HepG2 (cell line): ENCODE measurements around the gene SERPINF2. TPM values are rescaled to one million over a fixed set of nuclear protein-coding genes. Genes with fewer than 3 reads are reported as not detected.
A peak's percentile ranks its signal among the peaks of the same experiment; 100 is the strongest.

Source experiments
- ATAD3A ChIP-seq: sonication (generic); formaldehyde crosslinking; IDR thresholded peaks from 2 replicates; pipeline ENCODE4 v1.4.0; 2020; ENCODE audit warnings: missing genetic modification reagents
- DMTF1 ChIP-seq: sonication (generic); formaldehyde crosslinking; IDR thresholded peaks from 2 replicates; pipeline ENCODE4 v1.4.0; 2020; ENCODE audit warnings: mild to moderate bottlenecking, missing genetic modification reagents
- GABPA ChIP-seq, 2 experiments: IDR thresholded peaks; 2 replicates each; pipeline ENCODE4 v1.6.1; 2011 to 2016; ENCODE audit warnings: low read depth in 2 of 2, low read length in 1 of 2, missing biosample characterization in 1 of 2, missing genetic modification characterization in 1 of 2
- GATAD2A ChIP-seq: IDR thresholded peaks from 2 replicates; pipeline ENCODE4 v1.6.1; 2016
- KMT2B ChIP-seq: IDR thresholded peaks from 2 replicates; pipeline ENCODE4 v1.6.1; 2016; ENCODE audit warnings: missing genetic modification reagents, missing compliant biosample characterization
- MAFG ChIP-seq: sonication (generic); formaldehyde crosslinking; IDR thresholded peaks from 2 replicates; pipeline ENCODE4 v1.5.1; 2020; ENCODE audit warnings: mild to moderate bottlenecking, missing genetic modification reagents
- PRDM4 ChIP-seq: sonication (generic); formaldehyde crosslinking; IDR thresholded peaks from 2 replicates; pipeline ENCODE4 v1.9.0; 2021; ENCODE audit warnings: missing genetic modification reagents, borderline replicate concordance
- RCOR2 ChIP-seq: IDR thresholded peaks from 2 replicates; pipeline ENCODE4 v1.6.1; 2016; ENCODE audit warnings: missing biosample characterization, missing genetic modification reagents
- SAFB2 ChIP-seq: sonication (generic); formaldehyde crosslinking; IDR thresholded peaks from 2 replicates; pipeline ENCODE4 v1.5.1; 2020; ENCODE audit warnings: missing genetic modification reagents, low read depth, mild to moderate bottlenecking, borderline replicate concordance
- SOX5 ChIP-seq: IDR thresholded peaks from 2 replicates; pipeline ENCODE4 v1.6.1; 2016; ENCODE audit warnings: borderline replicate concordance
- THAP9 ChIP-seq: sonication (generic); formaldehyde crosslinking; IDR thresholded peaks from 2 replicates; pipeline ENCODE4; 2020; ENCODE audit warnings: missing genetic modification reagents, mild to moderate bottlenecking, borderline replicate concordance
- ZGPAT ChIP-seq: IDR thresholded peaks from 2 replicates; pipeline ENCODE4 v1.6.1; 2016; ENCODE audit warnings: mild to moderate bottlenecking
- ZNF205 ChIP-seq: IDR thresholded peaks from 2 replicates; pipeline ENCODE4 v1.6.1; 2018; ENCODE audit warnings: missing biosample characterization, missing genetic modification reagents
- ZNF597 ChIP-seq: sonication (generic); formaldehyde crosslinking; IDR thresholded peaks from 2 replicates; pipeline ENCODE4 v1.5.0; 2020; ENCODE audit warnings: missing genetic modification reagents
- ZNF879 ChIP-seq: sonication (generic); formaldehyde crosslinking; IDR thresholded peaks from 2 replicates; pipeline ENCODE4 v1.8.1; 2023; ENCODE audit warnings: missing genetic modification reagents
- polyA plus RNA-seq, 8 experiments: library from polyadenylated mRNA; depleted of rRNA in 3 of 8; stranded (reverse) in 7 of 8; unstranded in 1 of 8; fragments of >200 nt; fragmentation: Illumina TruSeq in 4 of 8; extraction: Trizol in 4 of 8; gene quantifications; 2 replicates each; pipeline versions ENCODE4 v1.2.1 to v1.2.3, GENCODE V29; 2011 to 2016; ENCODE audit warnings: low read depth in 4 of 8, missing spikeins in 1 of 8, mixed read lengths in 1 of 8; ENCODE audit not compliant: insufficient read depth in 1 of 8
- total RNA-seq, 5 experiments: library from RNA; depleted of rRNA; stranded (reverse); fragments of >200 nt; fragmentation: Illumina TruSeq; extraction: Trizol; gene quantifications; 2 replicates each; pipeline ENCODE4 v1.2.3, GENCODE V29; 2016; ENCODE audit warnings: low read depth in 1 of 5

The SERPINF2 gene
- total and polyA plus RNA-seq, 2 of the 13 experiments (the other 11 are each of a cell fraction or from before 2014, with no cell fraction given): 309 to 548 TPM

GRCh38 chr17:1762233-1762900, 19.7 kb downstream of the SERPINF2 start (continued):
- TF ChIP-seq ZNF597 (CRISPR knock-in tag) (no peak), GABPA (IDR thresholded peaks at IDR 0.05; ENCODE audit: low read depth, low read length) (no peak), GABPA (CRISPR knock-in tag; IDR thresholded peaks at IDR 0.05; ENCODE audit: low read depth) (no peak), ATAD3A (CRISPR knock-in tag) (no peak), SOX5 (CRISPR knock-in tag) (peak; percentile 66; the same call in 1 of the 2 replicates), ZGPAT (CRISPR knock-in tag) (no peak), DMTF1 (no peak), ZNF205 (no peak), MAFG (CRISPR knock-in tag) (no peak), GATAD2A (CRISPR knock-in tag) (no peak), THAP9 (0 out of 2 replicates have a peak, but pooled peaks have one; percentile 31), RCOR2 (CRISPR knock-in tag) (no peak), PRDM4 (CRISPR knock-in tag) (no peak), KMT2B (no peak), ZNF879 (no peak), SAFB2 (CRISPR knock-in tag) (peak; percentile 58; the same call in 1 of the 2 replicates)
